Activated CD4-positive, alpha-beta T cell treated with anti-CD3 and anti-CD28 coated beads for 36 hours (primary cell): ENCODE measurements around the gene TMCC1. TPM values are rescaled to one million over a fixed set of nuclear protein-coding genes. Genes with fewer than 3 reads are reported as not detected.

ENCODE experiments used
- ATAC-seq: fragments of 200-7000 bp; cut with Tn5 transposase; one replicate; pipeline ENCODE4 v1.10.0; 2021; ENCODE audit warnings: mild to moderate bottlenecking, moderate library complexity
- CTCF ChIA-PET: fragments of 350-600 bp; sonication (Branson Sonifier 250); formaldehyde crosslinking; loops from one replicate; lab custom pipeline; 2021; ENCODE audit warnings: antibody characterized with exemption; lab: Charles Lee
- POLR2A ChIA-PET: fragments of 350-600 bp; sonication (Branson Sonifier 250); formaldehyde crosslinking; loops from one replicate; lab custom pipeline; 2021; ENCODE audit warnings: antibody characterized with exemption, inconsistent platforms; lab: Charles Lee
- DNase-seq: peaks from one replicate; pipeline ENCODE4 v3.0.0-alpha.2; 2020
- H3K27ac Mint-ChIP-seq: one replicate; pipeline ENCODE4 v1.8.0; 2021; ENCODE audit warnings: mixed read lengths
- H3K27me3 Mint-ChIP-seq: one replicate; pipeline ENCODE4 v1.8.0; 2021; ENCODE audit warnings: mixed read lengths
- H3K36me3 Mint-ChIP-seq: one replicate; pipeline ENCODE4 v1.8.0; 2021; ENCODE audit warnings: low read depth, mixed read lengths
- H3K4me1 Mint-ChIP-seq: one replicate; pipeline ENCODE4 v1.8.0; 2021; ENCODE audit warnings: mixed read lengths
- H3K4me3 Mint-ChIP-seq: one replicate; pipeline ENCODE4 v1.8.0; 2021; ENCODE audit warnings: mild to moderate bottlenecking, moderate library complexity, mixed read lengths
- H3K9me3 Mint-ChIP-seq: one replicate; pipeline ENCODE4 v1.8.0; 2021; ENCODE audit warnings: low read depth, mixed read lengths
- intact Hi-C, 2 experiments: fragments of 100-400 bp; cut with DNase I in 1 of 2; cut with micrococcal nuclease in 1 of 2; formaldehyde crosslinking; loops; one replicate each; pipeline versions ENCODE4 v1.14.2 to v1.15.1; 2022 to 2024; cut with DNase I, micrococcal nuclease
- total RNA-seq, 2 experiments: library from RNA; stranded (reverse); gene quantifications; one replicate each; pipeline ENCODE4 v1.2.3, GENCODE V29; 2021

Gene TMCC1
- total RNA-seq, 2 experiments from 2014 or later = 14.8 to 17.3 TPM

DNA sequence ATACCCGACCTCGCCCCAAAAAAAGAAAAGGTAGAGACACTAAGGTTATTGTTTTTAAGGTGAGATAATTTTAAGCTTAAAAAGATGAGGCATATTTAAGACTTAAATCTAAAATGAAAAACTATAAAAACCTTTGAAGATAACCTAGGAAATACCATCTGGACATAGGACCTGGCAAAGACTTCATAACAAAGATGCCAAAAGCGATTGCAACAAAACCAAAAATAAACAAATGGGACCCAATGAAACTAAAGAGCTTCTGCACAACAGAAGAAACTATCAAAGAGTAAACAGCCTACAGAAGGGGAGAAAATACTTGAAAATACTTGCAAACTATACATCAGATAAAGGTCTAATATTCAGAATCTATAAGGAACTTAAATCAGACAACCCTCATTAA is 80.9 kb downstream of the TMCC1 start:
- DNase-seq = no peak
- ChIA-PET POLR2A (no interaction called here), CTCF (interaction anchor here (0.7 to 1.1 kb wide), 2 partner anchors 13 to 130 kb away, joined by 5 read pairs; no protein-coding TSS in a partner anchor)
- Mint-ChIP-seq H3K4me3 (no peak overlapping the region), H3K9me3 (peaks cover 2% of the 10 kb centered on the region), H3K27me3 (no peaks in the 10 kb centered on the region), H3K4me1 (peaks cover 13% of the 10 kb centered on the region), H3K27ac (no peak overlapping the region), H3K36me3 (peaks cover 11% of the 10 kb centered on the region)
- no peak for ATAC-seq
- intact Hi-C loops = no loop called here

DNA sequence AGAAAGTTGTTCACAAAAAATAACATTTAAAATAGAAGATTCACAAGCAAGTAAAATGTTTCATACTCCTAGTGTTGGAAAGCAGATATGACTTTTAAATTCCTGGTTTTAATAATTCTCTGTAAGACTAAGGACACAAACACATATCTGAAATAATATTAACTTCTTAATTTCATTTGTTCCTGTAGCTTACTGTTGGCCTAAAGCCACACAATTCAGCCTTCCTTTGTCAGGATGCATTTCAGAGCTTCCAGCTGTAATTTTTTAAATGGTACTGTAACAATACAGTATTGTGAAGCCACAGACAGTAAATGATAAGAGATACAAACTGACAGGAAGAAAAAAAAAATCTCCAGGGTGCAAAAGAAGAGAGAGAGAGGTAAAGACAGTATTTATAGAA is 84.2 kb downstream of the TMCC1 start:
- no peak overlapping the region for H3K27ac Mint-ChIP-seq
- peaks cover 4% of the 10 kb centered on the region for H3K36me3 Mint-ChIP-seq
- no peak overlapping the region for H3K4me3 Mint-ChIP-seq
- ChIA-PET CTCF (interaction anchor here (1.0 to 2.9 kb wide), 5 partner anchors 15 to 157 kb away, joined by 3 to 21 read pairs (median 6); no protein-coding TSS in a partner anchor), POLR2A (interaction anchor here (0.7 kb wide), 1 partner anchor 16 kb away, joined by 3 read pairs; no protein-coding TSS in a partner anchor)
- ATAC-seq = no peak
- DNase-seq = no peak
- intact Hi-C loops = no loop called here
- no peaks in the 10 kb centered on the region for H3K9me3 Mint-ChIP-seq
- H3K27me3 Mint-ChIP-seq = no peaks in the 10 kb centered on the region
- peaks cover 6% of the 10 kb centered on the region for H3K4me1 Mint-ChIP-seq

DNA sequence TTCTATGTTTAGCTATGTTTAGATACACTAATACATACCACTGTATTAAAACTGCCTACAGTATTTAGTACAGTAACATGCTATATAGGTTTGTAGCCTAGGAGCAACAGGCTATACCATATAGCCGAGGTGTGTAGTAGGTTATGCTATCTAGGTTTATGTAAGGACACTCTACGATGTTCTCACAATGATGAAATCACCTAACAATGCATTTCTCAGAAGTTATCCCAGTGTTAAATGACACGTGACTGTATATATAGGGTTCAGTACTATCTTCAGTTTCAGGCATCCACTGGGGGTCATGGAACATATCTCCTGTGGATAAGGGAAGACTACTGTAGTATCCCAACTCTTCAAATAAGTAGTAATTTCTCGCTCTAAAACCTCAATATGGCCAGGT is 97.4 kb downstream of the TMCC1 start:
- DNase-seq (no peak), ATAC-seq (no peak)
- Mint-ChIP-seq H3K9me3 (no peaks in the 10 kb centered on the region), H3K4me3 (no peak overlapping the region), H3K27me3 (no peaks in the 10 kb centered on the region), H3K27ac (no peak overlapping the region), H3K36me3 (peaks cover 1% of the 10 kb centered on the region), H3K4me1 (peaks cover 27% of the 10 kb centered on the region)
- ChIA-PET CTCF (no interaction called here), POLR2A (no interaction called here)
- intact Hi-C loops = no loop called here

DNA sequence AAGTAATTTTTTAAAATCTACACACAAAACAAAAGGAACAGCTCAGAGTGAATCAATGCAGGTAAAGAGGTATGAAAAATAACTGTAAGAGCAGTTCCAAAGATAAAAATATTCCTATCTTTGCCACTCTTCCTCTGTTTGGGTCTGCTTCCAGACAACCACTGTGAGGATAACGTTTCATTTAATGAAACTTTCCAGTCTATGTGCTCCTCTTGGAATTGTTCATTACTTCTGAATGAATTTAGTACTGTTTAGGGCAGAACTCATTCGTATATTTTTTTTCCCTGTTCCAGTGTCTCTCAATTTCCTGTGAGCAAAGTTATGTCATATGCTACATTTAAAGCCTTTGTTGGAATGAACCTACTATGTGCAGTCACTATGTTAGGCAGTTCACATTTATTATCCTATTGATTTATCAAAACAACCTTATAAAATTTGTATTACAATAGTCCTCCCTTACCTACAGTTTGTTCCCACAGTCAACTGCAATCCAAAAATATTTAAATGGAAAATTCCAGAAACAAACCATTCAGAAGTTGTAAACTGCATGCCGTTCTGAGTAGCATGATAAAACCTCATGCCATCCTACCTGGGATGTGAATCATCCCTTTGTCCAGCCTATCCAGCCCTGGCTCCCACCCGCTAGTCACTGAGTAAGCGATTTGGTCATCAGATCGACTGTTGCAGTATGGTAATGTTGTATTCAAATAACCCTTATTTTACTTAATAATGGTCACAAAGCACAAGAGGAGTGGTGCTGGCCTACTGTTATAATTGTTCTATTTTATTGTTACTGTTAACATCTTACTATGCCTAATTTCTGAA is 98.1 kb downstream of the TMCC1 start:
- no peak for DNase-seq
- no peaks in the 10 kb centered on the region for H3K36me3 Mint-ChIP-seq
- ChIA-PET CTCF (no interaction called here), POLR2A (no interaction called here)
- H3K27me3 Mint-ChIP-seq = no peaks in the 10 kb centered on the region
- no peak overlapping the region for H3K27ac Mint-ChIP-seq
- ATAC-seq = no peak
- no peaks in the 10 kb centered on the region for H3K9me3 Mint-ChIP-seq
- intact Hi-C loops = no loop called here
- H3K4me1 Mint-ChIP-seq = peaks cover 27% of the 10 kb centered on the region
- H3K4me3 Mint-ChIP-seq = no peak overlapping the region

DNA sequence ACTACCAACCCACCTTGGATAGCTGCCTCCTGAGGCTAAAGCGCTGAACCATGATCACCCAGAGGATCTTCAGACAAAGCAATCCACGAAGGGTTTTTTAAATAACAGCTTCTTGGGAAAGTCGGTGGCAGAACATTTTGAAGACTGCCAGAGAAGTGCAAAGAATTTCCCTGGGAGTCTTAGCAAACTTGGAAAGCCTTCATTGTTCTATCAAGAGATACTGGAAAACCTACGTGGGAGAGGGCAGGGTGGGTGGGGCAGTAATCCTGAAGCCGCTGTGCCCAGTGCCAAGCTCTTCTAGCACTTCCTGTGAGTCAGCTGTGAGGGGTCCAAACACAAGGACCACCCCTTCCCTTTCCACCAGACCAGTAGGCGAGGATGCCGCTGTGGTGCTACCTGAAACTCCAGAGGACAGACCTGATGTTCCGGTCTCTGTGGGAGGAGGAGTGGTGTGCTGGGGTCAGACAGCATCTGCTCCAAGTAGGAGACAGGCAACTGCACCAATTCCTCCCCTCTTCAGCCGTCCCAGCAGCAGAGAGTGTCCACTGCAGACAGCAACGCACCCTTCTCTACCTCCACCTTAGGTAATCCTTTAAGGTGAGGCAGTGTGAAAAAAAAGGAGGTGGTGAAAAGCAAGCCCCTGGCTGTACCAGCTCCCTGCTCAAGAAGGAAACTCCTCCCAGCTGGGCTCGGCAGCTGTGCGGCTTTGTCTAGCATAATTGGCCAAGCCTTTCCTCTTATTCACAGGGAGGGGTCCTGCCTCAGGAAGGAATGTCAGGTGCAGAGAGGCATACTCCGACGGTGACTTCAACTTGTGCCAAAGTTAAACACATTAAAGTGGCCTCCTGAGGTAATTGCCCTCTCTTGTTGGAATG is 99.0 kb downstream of the TMCC1 start:
- ChIA-PET CTCF (interaction anchor here (1.2 to 1.7 kb wide), 2 partner anchors 14 to 16 kb away, joined by 3 to 7 read pairs; no protein-coding TSS in a partner anchor), POLR2A (no interaction called here)
- Mint-ChIP-seq H3K36me3 (no peaks in the 10 kb centered on the region), H3K27me3 (no peaks in the 10 kb centered on the region), H3K4me1 (peaks cover 27% of the 10 kb centered on the region), H3K27ac (no peak overlapping the region), H3K9me3 (no peaks in the 10 kb centered on the region), H3K4me3 (no peak overlapping the region)
- ATAC-seq (peak; percentile 33), DNase-seq (peak; percentile 22)
- intact Hi-C loops = no loop called here

DNA sequence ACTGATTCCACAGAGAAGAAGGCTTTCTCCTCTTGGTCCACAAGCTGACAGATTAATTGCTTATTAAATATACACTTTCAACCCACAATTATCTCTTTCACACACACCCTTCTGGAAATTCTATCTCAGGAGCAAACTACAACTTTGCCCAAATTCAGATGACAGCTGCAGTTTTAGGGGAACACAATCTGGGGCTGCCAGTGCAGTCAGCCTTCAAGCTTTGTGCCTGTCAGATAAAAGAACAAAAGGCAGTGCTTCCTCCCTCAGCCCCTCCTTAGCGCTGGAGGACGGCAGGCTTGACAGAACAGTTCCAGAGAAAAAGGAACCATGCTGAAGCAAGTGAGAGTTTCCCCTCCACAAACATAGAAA is 99.6 kb downstream of the TMCC1 start:
- ChIA-PET CTCF (interaction anchor here (0.6 to 1.7 kb wide), 3 partner anchors 15 to 58 kb away, joined by 3 to 7 read pairs (median 3); no protein-coding TSS in a partner anchor), POLR2A (no interaction called here)
- Mint-ChIP-seq H3K27me3 (no peaks in the 10 kb centered on the region), H3K27ac (no peak overlapping the region), H3K36me3 (no peaks in the 10 kb centered on the region), H3K4me3 (no peak overlapping the region), H3K9me3 (no peaks in the 10 kb centered on the region), H3K4me1 (peaks cover 27% of the 10 kb centered on the region)
- ATAC-seq (no peak), DNase-seq (no peak)
- intact Hi-C loops = no loop called here

DNA sequence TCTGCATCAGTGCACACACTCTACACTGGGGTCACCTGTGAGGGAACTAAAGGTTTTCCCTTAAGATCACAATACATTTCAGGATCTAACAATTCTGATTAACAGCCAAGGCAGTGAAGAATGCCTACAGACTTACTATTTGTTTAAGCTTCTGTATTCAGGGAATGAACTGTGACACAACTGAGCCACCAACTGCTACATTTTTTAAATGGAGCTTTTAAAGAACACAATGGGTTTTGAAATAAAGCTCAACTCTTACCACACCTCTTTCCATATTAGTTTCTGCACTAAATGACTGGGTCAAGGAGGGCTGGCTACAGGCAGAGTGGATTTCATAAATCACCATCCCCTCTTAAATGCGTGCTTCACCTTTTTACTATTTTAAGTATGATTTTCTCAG is 100.2 kb downstream of the TMCC1 start:
- Mint-ChIP-seq H3K4me3 (no peak overlapping the region), H3K27ac (no peak overlapping the region), H3K36me3 (no peaks in the 10 kb centered on the region), H3K27me3 (no peaks in the 10 kb centered on the region), H3K9me3 (no peaks in the 10 kb centered on the region), H3K4me1 (peaks cover 27% of the 10 kb centered on the region)
- ATAC-seq = peak; percentile 69
- ChIA-PET CTCF (interaction anchor here (0.6 to 1.7 kb wide), 2 partner anchors 15 to 59 kb away, joined by 3 to 7 read pairs; no protein-coding TSS in a partner anchor), POLR2A (no interaction called here)
- DNase-seq = no peak
- intact Hi-C loops = no loop called here

DNA sequence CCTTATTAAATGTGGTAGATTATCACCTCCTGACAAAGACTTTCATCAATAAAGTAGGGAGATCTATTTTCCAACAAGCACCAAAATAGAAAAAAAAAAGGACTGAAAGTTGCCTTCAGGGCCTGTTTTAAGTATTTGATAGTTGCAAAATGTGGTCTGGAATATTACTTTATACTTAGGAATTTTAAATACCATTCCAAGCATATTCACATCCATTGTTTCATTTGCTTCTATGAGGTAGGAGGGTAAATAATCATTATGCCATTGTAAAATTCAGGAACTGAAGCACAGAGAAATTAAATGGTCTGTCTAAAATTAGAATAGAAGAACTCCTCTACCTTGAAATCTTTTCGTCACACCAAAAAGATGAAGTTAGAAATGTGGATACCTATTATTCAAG is 110.0 kb downstream of the TMCC1 start:
- Mint-ChIP-seq H3K9me3 (peaks cover 3% of the 10 kb centered on the region), H3K4me3 (no peak overlapping the region), H3K27ac (no peak overlapping the region), H3K4me1 (no peaks in the 10 kb centered on the region), H3K36me3 (peaks cover 2% of the 10 kb centered on the region), H3K27me3 (no peaks in the 10 kb centered on the region)
- DNase-seq (no peak), ATAC-seq (no peak)
- CTCF ChIA-PET = no interaction called here
- POLR2A ChIA-PET = no interaction called here
- intact Hi-C loops = no loop called here

DNA sequence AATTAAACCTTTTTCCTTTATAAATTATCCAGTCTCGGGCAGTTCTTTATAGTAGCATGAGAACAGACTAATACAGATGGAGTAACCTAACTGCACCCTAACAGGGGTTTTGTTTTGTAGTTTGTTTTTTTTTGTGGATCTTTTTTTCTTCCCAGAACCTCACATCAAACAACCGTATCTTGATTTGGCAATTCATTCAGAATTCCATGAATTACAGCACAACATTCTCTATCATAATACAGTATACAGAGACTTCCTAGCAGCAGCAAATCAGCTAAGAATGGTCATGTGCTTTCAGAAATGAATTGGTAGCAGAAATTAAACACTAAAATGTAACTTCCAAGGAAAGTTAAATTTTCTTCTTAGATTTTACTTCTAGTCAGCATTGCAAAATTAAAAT is 114.6 kb downstream of the TMCC1 start:
- H3K4me1 Mint-ChIP-seq = no peaks in the 10 kb centered on the region
- ChIA-PET POLR2A (no interaction called here), CTCF (no interaction called here)

DNA sequence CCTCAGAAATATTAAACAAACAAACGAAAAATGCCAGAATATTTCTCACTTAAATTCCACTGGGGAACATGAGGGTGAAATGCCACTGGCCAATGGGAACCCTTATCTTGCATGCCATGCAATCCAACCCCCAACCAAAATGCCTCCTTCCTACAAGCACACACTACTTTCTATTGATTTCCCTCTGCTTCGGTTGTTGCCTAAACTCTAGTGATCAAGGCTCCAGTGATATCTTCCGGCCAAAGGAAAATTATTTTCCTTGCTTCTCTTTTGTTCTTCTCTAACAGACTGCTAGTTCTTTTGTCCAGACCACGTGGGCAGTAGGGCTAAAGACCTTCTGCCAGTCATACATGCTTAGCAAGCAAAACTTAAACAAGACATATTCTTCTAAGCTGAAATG is 115.7 kb downstream of the TMCC1 start:
- no peak for ATAC-seq
- ChIA-PET CTCF (no interaction called here), POLR2A (no interaction called here)
- intact Hi-C loops = no loop called here
- no peak for DNase-seq
- no peaks in the 10 kb centered on the region for H3K4me1 Mint-ChIP-seq
- H3K36me3 Mint-ChIP-seq = peaks cover 2% of the 10 kb centered on the region
- no peaks in the 10 kb centered on the region for H3K27me3 Mint-ChIP-seq
- H3K4me3 Mint-ChIP-seq = no peak overlapping the region
- H3K9me3 Mint-ChIP-seq = peaks cover 3% of the 10 kb centered on the region
- H3K27ac Mint-ChIP-seq = no peak overlapping the region

More for the DNA sequence above, 114.6 kb downstream of the TMCC1 start:
- intact Hi-C loops = no loop called here
- H3K9me3 Mint-ChIP-seq = peaks cover 3% of the 10 kb centered on the region
- no peak overlapping the region for H3K4me3 Mint-ChIP-seq
- peaks cover 2% of the 10 kb centered on the region for H3K36me3 Mint-ChIP-seq
- H3K27ac Mint-ChIP-seq = no peak overlapping the region
- no peak for DNase-seq
- no peak for ATAC-seq
- no peaks in the 10 kb centered on the region for H3K27me3 Mint-ChIP-seq

DNA sequence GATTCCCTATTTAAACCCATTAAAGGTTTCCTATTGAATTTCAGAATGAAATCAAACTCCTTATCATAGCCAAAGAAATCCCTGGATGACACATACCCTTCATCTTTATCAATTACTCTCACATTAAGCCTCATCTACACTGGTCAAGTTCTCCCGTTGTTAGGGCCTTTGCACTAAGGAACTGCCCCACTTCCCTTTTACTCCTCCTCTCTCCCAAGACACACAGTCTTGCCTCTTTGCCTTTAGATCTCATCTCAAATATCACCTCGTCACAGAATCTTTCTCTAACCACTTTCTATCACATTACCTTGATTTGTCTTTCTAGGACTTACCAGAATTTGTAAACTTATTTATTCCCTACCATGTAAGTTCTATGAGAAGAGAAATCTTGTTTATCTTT is 117.6 kb downstream of the TMCC1 start:
- intact Hi-C loops = no loop called here
- ATAC-seq (no peak), DNase-seq (no peak)
- Mint-ChIP-seq H3K4me3 (no peak overlapping the region), H3K4me1 (no peaks in the 10 kb centered on the region), H3K9me3 (peaks cover 3% of the 10 kb centered on the region), H3K27ac (no peak overlapping the region), H3K36me3 (peaks cover 2% of the 10 kb centered on the region), H3K27me3 (no peaks in the 10 kb centered on the region)
- CTCF ChIA-PET = no interaction called here
- POLR2A ChIA-PET = no interaction called here
